ACHN (cell line): Measurements from ENCODE around the gene OR13C2.
"Not testable (repeated sequence)": the region's sequence is repeated elsewhere in the genome, so short reads cannot be mapped to it uniquely, and the experiment has no call there.

Source experiments
- DNase-seq: peaks from one replicate; pipeline ENCODE4 v3.0.0-alpha.2; 2015
- in situ Hi-C: cut with HindIII; loops from 2 replicates; pipeline ENCODE4 v1.10.0; 2017; ENCODE audit warnings: low sequenced_read_pairs, low pct_ligation_motif_present, low pct_unique_long_range_greater_than_20kb

The OR13C2 gene, protein sequence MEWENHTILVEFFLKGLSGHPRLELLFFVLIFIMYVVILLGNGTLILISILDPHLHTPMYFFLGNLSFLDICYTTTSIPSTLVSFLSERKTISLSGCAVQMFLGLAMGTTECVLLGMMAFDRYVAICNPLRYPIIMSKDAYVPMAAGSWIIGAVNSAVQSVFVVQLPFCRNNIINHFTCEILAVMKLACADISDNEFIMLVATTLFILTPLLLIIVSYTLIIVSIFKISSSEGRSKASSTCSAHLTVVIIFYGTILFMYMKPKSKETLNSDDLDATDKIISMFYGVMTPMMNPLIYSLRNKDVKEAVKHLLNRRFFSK

GRCh38 chr9:104605527-104605926 is at the start of gene OR13C2:
Gene OR13C2 (minus strand): TSS chr9:104605627. CDS start chr9:104605627, 0 bp downstream.
- DNase-seq, in situ Hi-C loops: not testable (repeated sequence)

DNA sequence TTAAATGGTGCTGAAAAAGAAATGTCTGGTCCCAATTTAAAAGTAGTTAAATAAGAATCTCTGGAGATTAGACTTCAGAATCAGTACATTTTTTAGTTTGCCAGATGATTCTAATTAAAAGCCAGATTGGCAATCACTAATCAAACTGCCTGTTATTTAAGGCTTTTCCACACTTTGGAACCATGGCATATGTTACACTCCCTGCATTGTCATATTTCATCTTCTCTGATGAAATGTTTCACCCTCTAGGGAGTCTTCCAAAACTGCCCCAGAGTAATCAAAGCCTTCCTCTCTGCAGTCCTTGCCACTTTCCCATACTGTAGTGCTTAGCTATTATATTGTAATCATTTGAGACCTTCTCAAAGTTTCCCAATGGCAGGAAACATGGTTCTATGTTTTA is 30.0 kb upstream of the OR13C2 start:
- in situ Hi-C loops: no loop called here

DNA sequence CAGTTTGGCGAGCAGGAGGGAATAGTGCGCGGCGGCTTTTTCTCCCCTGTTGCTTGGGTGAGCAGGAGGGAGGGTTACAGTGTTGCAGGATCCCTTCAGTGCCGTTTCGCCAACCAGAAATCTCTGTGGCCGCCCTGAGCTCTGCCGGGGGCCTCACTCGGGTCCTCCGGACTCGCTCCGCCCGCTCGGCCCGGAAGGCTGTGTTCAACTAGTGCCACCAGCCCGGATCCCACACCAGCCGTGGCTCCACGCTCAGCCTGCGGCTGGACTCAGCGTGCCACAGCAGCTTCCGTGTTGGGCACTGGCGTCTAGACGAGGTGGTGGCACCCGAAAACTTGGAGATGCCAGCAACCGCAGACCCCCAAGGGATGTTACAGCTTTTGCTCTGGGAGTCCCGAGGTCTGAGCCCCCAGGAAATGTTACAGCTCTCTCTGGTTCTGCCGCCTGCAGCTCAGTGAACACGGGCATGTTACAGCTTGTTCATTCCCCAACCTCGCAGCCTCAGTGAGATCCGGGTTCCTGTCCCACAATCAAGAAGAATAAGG is 28.6 kb upstream of the OR13C2 start:
- in situ Hi-C loops: no loop called here

More for the DNA sequence above, 30.0 kb upstream of the OR13C2 start:
- DNase-seq: no peak

DNA sequence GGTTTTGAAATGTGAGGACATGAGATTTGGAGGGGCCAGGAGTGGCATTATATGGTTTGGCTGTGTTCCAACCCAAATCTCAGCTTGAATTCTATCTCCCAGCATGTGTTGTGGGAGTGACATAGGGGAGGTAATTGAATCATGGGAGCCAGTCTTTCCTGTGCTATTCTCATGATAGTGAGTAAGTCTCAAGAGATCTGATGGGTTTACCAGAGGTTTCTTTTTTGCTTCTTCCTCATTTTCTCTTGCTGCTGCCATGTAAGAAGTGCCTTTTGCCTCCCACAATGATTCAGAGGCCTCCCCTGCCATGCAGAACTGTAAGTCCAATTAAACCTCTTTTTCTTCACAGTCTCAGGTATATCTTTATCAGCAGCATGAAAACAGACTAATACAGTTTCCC is 20.5 kb upstream of the OR13C2 start:
- in situ Hi-C loops, DNase-seq: not testable (repeated sequence)

More for the DNA sequence above, 28.6 kb upstream of the OR13C2 start:
- no peak for DNase-seq

DNA sequence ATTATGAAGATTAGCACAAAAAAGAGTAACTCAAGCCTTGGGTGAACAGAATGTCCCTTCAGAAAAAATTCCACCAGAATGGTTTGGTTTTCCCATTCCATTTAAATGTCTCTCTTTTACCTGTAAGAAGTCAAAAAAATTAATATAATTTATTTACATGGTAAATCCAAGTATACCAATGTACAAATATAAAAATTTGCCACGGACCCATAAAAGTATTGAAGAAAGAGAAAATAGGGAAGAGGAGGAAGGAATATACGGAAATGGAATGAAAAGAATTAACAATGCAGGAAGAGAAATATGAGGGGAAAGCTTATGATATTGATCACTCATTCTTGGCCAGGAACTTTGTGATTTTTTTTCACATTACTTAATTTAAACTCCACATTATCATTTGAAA is 12.7 kb upstream of the OR13C2 start, which contains the start of gene OR13C9:
Gene OR13C9, minus strand, starts transcription at position 101 of the 400 bp plus-strand sequence. Its CDS starts 0 bp downstream, at position 101.
- in situ Hi-C loops: no loop called here

GRCh38 chr9:104617418-104617817 is 12.0 kb upstream of the OR13C2 start:
- in situ Hi-C loops: no loop called here
- no peak for DNase-seq

More for the DNA sequence above, 12.7 kb upstream of the OR13C2 start, which contains the start of gene OR13C9:
- no peak for DNase-seq

DNA sequence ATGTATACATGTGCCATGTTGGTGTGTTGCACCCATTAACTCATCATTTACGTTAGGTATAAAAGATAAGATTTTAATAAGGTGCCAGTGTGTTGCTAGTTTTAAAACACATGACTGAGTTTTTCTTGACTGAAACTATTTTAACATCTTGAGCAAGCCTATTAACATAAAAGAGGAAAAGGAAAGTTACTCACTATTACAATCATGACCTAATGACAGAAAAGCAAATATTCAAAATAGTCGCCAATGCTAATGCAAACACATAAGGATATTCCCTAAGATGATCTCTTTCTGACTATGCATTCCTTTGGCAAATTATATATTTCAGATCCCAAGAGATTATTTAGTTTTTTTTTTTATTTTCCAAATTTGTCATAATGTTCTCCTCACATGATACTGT is 5.8 kb upstream of the OR13C2 start:
- in situ Hi-C loops: no loop called here
- DNase-seq: no peak

GRCh38 chr9:104608336-104608735 is 2.9 kb upstream of the OR13C2 start:
- DNase-seq: no peak
- in situ Hi-C loops: no loop called here

DNA sequence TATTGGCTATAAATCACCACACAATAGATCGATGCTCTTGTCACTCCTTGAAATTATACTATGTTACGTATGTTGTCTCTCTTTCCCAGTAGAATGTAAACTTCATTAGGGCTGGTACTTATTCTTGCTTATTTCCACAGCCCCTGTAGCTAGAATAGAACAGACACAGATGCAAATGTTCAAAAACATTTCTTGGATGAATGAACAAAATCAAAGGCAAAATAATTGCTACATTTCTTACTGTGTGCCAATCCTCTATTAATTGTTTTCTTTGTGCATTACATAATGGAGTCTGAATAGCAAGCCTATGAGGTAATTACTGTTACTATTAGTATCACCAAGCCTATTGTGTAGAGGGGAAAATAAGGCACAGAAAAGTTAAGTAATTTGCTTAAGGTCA is 725 bp upstream of the OR13C2 start:
- in situ Hi-C loops: no loop called here
- no peak for DNase-seq

- no peak for DNase-seq
- in situ Hi-C loops: no loop called here
Observed at GRCh38 chr9:104604801-104605200, 626 bp downstream of the OR13C2 start.

DNA sequence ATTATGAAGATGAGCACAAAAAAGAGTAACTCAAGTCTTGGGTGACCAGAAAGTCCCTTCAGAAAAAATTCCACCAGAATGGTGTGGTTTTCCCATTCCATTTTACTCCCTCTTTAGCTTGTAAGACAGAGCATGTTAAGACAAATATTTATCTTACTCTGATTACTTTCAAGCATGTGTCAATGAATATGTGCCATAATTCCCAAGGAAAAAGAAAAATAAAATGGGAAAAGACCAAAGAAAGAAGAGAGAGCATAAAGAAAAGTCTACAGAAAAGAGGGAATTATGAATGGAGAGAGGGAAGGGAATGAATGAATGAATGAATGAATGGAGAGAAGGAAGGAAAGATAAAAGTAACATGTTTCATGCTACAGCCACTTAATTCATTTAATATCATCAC is 6.1 kb downstream of the OR13C2 start, which contains the start of gene OR13C5:
Gene OR13C5, minus strand, starts transcription at position 101 of the 400 bp plus-strand sequence. Its CDS starts 0 bp downstream, at position 101.
- DNase-seq, in situ Hi-C loops: not testable (repeated sequence)

DNA sequence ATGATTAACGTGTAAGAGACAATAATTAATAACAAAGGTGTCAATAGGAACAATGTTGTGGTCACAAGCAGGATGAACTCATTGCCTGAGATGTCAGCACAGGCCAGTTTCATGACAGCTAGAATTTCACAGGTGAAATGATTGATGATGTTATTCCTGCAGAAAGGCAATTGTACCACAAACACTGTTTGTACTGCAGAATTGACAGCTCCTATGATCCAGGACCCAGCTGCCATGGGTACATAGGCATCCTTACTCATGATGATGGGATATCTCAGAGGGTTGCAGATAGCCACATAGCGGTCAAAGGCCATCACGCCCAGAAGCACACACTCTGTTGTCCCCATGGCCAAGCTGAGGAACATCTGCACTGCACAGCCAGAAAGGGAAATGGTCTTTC is 6.7 kb downstream of the OR13C2 start:
- in situ Hi-C loops, DNase-seq: not testable (repeated sequence)

GRCh38 chr9:104589626-104590025 is 15.8 kb downstream of the OR13C2 start:
- no peak for DNase-seq
- in situ Hi-C loops: no loop called here

DNA sequence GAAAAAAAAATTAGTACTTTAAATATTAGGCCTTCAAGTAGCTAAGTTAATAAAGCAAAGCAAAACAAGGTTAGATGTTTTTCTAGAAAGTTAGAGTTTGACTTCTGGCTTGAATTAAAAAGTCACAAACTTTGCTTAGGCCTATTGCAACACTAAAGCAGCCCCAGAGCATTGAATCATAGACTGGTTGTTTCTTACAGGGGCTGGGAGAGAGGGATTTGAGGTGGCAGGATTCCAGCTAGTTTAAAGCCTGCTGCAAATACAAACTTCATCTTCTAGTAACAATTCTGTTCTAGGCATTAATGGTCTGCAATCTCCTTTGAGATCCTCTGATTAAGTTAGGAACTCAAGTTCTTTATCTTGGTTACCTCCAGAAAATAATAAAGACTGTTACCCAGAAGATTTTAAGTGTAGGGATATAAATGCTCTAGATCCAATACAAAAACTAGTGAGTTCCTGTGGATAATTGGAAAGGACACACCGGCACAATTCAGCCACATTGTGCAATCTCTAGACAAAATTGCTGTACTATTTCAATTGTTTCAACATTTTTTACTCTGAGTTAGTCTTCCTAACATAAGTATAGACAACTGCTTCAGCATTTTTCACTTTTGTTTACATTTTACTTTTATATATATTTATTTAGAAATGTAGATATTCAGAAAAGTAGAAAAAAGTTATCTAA is 18.8 kb downstream of the OR13C2 start:
- no peak for DNase-seq
- in situ Hi-C loops: no loop called here

DNA sequence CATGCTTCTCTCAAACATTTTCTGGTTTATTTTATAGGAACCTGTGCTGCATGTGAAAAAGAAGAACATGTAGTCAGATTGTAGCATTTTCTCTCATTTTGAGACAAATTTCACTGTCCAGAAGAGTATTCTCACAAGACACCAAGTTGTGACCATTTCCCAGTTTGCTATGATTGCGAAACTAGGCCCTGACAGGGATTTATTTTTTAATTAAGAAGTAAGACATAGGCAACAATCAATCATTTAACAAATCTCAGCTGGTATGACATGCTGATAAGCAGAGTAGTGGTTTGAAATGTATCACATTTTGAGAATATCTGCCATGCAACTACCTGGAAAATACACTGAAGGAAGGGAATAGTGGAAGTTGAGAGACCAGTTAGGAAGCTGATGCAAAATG is 24.9 kb downstream of the OR13C2 start:
- no peak for DNase-seq
- in situ Hi-C loops: no loop called here

DNA sequence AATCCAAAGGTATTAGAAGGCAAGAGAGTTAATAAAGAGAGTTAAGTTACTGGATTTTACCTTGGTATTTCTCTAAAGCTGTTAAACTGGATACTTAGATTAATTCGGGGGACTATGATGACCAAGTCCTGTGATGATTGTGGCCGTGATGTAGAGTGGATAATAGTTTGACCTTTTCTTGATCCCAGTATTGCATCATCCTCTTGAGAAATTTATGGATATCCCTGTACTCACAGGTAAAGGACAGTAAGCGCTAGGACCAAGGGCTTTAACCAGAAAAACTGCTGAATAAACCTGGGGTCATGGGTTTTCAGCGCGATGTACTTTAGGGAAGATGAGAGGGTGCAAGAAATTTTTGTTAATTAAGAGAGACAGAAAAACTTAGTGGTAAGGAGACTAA is 28.2 kb downstream of the OR13C2 start:
- in situ Hi-C loops: no loop called here
- no peak for DNase-seq

DNA sequence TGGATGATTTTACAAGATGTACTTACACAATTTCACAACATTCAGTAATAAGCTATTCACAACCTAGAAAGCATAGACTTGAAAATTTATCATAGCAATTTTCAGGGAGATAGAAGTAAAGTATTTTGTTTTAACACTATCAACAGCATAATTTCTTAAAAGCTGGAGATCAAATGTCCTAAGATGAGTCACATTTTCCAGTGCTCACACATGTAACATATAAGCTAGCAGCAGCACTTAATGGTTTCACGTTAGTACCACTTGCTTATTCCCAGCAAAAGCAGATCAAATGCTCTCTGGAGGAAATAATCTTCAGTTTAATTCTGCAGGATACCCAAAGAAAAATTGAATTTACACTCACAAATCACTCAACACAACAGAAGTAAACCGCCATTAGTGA is 30.0 kb downstream of the OR13C2 start:
- in situ Hi-C loops: no loop called here
- DNase-seq: no peak

DNA sequence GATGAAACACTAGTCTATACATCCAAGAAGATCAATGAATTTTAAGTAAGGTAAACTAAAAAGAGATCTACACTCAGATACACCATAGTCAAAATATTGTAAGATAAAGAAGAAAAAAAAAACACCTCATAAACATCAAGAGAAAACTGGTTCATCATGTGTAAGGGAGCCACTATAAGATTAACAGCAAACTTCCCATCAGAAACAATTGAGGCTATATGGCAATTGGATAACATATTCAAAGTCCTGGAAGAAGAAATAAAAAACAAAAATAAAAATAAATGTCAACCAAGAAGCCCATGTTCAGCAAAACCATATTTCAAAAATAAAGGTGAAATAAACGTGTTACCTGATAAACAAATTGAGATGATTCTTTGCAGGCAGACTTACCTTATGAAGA is 32.8 kb downstream of the OR13C2 start:
- in situ Hi-C loops: no loop called here
- no peak for DNase-seq

DNA sequence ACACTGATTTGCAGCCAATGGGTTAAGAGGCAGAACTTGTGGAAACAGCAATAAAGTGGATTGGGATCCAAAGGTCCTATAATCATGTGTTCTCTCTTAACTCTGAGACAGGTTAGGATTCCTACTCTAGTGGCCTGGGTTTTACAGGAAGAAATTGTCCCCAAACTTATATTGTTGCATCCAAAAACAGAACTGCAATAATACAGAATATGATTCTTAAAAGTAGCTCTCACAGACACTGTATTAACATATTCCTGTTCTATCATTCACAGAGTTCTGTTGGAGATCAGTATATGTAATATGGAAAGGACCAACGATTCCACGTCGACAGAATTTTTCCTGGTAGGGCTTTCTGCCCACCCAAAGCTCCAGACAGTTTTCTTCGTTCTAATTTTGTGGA is 36.6 kb downstream of the OR13C2 start, which contains the start of gene OR13C8:
Gene OR13C8, plus strand, starts transcription at position 301 of the 400 bp plus-strand sequence. Its CDS starts 0 bp downstream, at position 301.
- in situ Hi-C loops: no loop called here

More for the DNA sequence above, 36.6 kb downstream of the OR13C2 start, which contains the start of gene OR13C8:
- no peak for DNase-seq
